SH-SY5Y (cell line): Measurements from ENCODE around the gene CEP57L1.

ENCODE experiments used
- GATA2 ChIP-seq: IDR thresholded peaks from 2 replicates; pipeline ENCODE4 v1.6.1; 2011; ENCODE audit warnings: mild to moderate bottlenecking, low read depth, low read length
- GATA3 ChIP-seq: IDR thresholded peaks from 2 replicates; pipeline ENCODE4 v1.6.1; 2011; ENCODE audit warnings: low read depth, mild to moderate bottlenecking, low read length, moderate library complexity

GRCh38 chr6:109076377-109076776 lies 18.9 kb upstream of the CEP57L1 start:
- no peak for TF ChIP-seq GATA2
- TF ChIP-seq GATA3: no peak
